Measurements from ENCODE around the gene LMX1B.

LMX1B gene

GRCh38 chr9:126674365-126675146, 60.8 kb downstream of the LMX1B start:
- Mint-ChIP-seq H3K36me3 (no peaks in the 10 kb centered on the region), H3K27ac (no peak overlapping the region), H3K4me1 (peaks cover 4% of the 10 kb centered on the region), H3K27me3 (peaks cover 29% of the 10 kb centered on the region), H3K4me3 (no peak overlapping the region), H3K9me3 (no peaks in the 10 kb centered on the region)
- DNase-seq (ENCODE audit: low spot score in 2 of 2), result no peak
- no peak for ATAC-seq (ENCODE audit: low read depth)

GRCh38 chr9:126675147-126675467, 61.4 kb downstream of the LMX1B start:
- H3K4me1 Mint-ChIP-seq, result peaks cover 4% of the 10 kb centered on the region
- no peaks in the 10 kb centered on the region for H3K36me3 Mint-ChIP-seq
- ATAC-seq (ENCODE audit: low read depth) (no peak), DNase-seq (ENCODE audit: low spot score in 2 of 2) (no peak)
- H3K4me3 Mint-ChIP-seq, result no peak overlapping the region
- no peak overlapping the region for H3K27ac Mint-ChIP-seq
- peaks cover 31% of the 10 kb centered on the region for H3K27me3 Mint-ChIP-seq
- H3K9me3 Mint-ChIP-seq, result no peaks in the 10 kb centered on the region

- H3K9me3 Mint-ChIP-seq, result no peaks in the 10 kb centered on the region
- H3K4me3 Mint-ChIP-seq, result no peak overlapping the region
- H3K27ac Mint-ChIP-seq, result no peak overlapping the region
- H3K27me3 Mint-ChIP-seq, result peaks cover 32% of the 10 kb centered on the region
- DNase-seq (ENCODE audit: low spot score in 2 of 2) (no peak), ATAC-seq (ENCODE audit: low read depth) (no peak)
- H3K4me1 Mint-ChIP-seq, result peaks cover 4% of the 10 kb centered on the region
- H3K36me3 Mint-ChIP-seq, result no peaks in the 10 kb centered on the region
These were observed 62.5 kb downstream of the LMX1B start for GRCh38 chr9:126676102-126676684.

GRCh38 chr9:126676685-126677143, 63.0 kb downstream of the LMX1B start:
- Mint-ChIP-seq H3K27me3 (peaks cover 35% of the 10 kb centered on the region), H3K4me3 (no peak overlapping the region), H3K27ac (no peak overlapping the region), H3K4me1 (peaks cover 4% of the 10 kb centered on the region), H3K36me3 (no peaks in the 10 kb centered on the region), H3K9me3 (no peaks in the 10 kb centered on the region)
- DNase-seq (ENCODE audit: low spot score in 2 of 2) (no peak), ATAC-seq (ENCODE audit: low read depth) (no peak)

- peaks cover 2% of the 10 kb centered on the region for H3K36me3 Mint-ChIP-seq
- H3K27ac Mint-ChIP-seq, result no peak overlapping the region
- no peak overlapping the region for H3K4me3 Mint-ChIP-seq
- H3K27me3 Mint-ChIP-seq, result peaks cover 35% of the 10 kb centered on the region
- peaks cover 4% of the 10 kb centered on the region for H3K4me1 Mint-ChIP-seq
- no peak for DNase-seq (ENCODE audit: low spot score in 2 of 2)
- no peaks in the 10 kb centered on the region for H3K9me3 Mint-ChIP-seq
- no peak for ATAC-seq (ENCODE audit: low read depth)
These were observed 63.7 kb downstream of the LMX1B start for GRCh38 chr9:126677188-126678084.

GRCh38 chr9:126678989-126679388, 65.3 kb downstream of the LMX1B start:
- Mint-ChIP-seq H3K4me1 (peaks cover 4% of the 10 kb centered on the region), H3K27ac (no peak overlapping the region), H3K4me3 (no peak overlapping the region), H3K9me3 (no peaks in the 10 kb centered on the region), H3K36me3 (peaks cover 2% of the 10 kb centered on the region), H3K27me3 (peaks cover 36% of the 10 kb centered on the region)
- DNase-seq (ENCODE audit: low spot score in 2 of 2) (no peak), ATAC-seq (ENCODE audit: low read depth) (no peak)

- Mint-ChIP-seq H3K4me3 (no peak overlapping the region), H3K36me3 (peaks cover 2% of the 10 kb centered on the region), H3K9me3 (no peaks in the 10 kb centered on the region), H3K4me1 (no peaks in the 10 kb centered on the region), H3K27ac (no peak overlapping the region), H3K27me3 (peaks cover 42% of the 10 kb centered on the region)
- DNase-seq (ENCODE audit: low spot score in 2 of 2) (no peak), ATAC-seq (ENCODE audit: low read depth) (no peak)
These were observed 67.6 kb downstream of the LMX1B start for GRCh38 chr9:126681336-126681735.

- Mint-ChIP-seq H3K27me3 (peaks cover 39% of the 10 kb centered on the region), H3K36me3 (peaks cover 2% of the 10 kb centered on the region), H3K4me3 (no peak overlapping the region), H3K27ac (no peak overlapping the region), H3K4me1 (no peaks in the 10 kb centered on the region), H3K9me3 (no peaks in the 10 kb centered on the region)
- ATAC-seq (ENCODE audit: low read depth) (no peak), DNase-seq (ENCODE audit: low spot score in 2 of 2) (no peak)
These were observed 68.5 kb downstream of the LMX1B start for GRCh38 chr9:126682113-126682810.

GRCh38 chr9:126682928-126683697, 69.4 kb downstream of the LMX1B start:
- Mint-ChIP-seq H3K9me3 (no peaks in the 10 kb centered on the region), H3K27ac (no peak overlapping the region), H3K4me1 (no peaks in the 10 kb centered on the region), H3K27me3 (peaks cover 34% of the 10 kb centered on the region), H3K4me3 (no peak overlapping the region), H3K36me3 (peaks cover 2% of the 10 kb centered on the region)
- ATAC-seq (ENCODE audit: low read depth), result no peak
- no peak for DNase-seq (ENCODE audit: low spot score in 2 of 2)

- no peak overlapping the region for H3K4me3 Mint-ChIP-seq
- no peaks in the 10 kb centered on the region for H3K4me1 Mint-ChIP-seq
- peaks cover 2% of the 10 kb centered on the region for H3K36me3 Mint-ChIP-seq
- H3K27me3 Mint-ChIP-seq, result peaks cover 34% of the 10 kb centered on the region
- DNase-seq (ENCODE audit: low spot score in 2 of 2) (no peak), ATAC-seq (ENCODE audit: low read depth) (no peak)
- no peaks in the 10 kb centered on the region for H3K9me3 Mint-ChIP-seq
- H3K27ac Mint-ChIP-seq, result no peak overlapping the region
These were observed 69.9 kb downstream of the LMX1B start for GRCh38 chr9:126683698-126684044.

- Mint-ChIP-seq H3K27ac (no peak overlapping the region), H3K4me1 (no peaks in the 10 kb centered on the region), H3K36me3 (peaks cover 2% of the 10 kb centered on the region), H3K27me3 (peaks cover 33% of the 10 kb centered on the region), H3K9me3 (no peaks in the 10 kb centered on the region), H3K4me3 (no peak overlapping the region)
- DNase-seq (ENCODE audit: low spot score in 2 of 2) (no peak), ATAC-seq (ENCODE audit: low read depth) (no peak)
These were observed 70.6 kb downstream of the LMX1B start for GRCh38 chr9:126684345-126684744.

GRCh38 chr9:126684965-126685465, 71.3 kb downstream of the LMX1B start:
- Mint-ChIP-seq H3K9me3 (no peaks in the 10 kb centered on the region), H3K4me3 (no peak overlapping the region), H3K4me1 (peaks cover 2% of the 10 kb centered on the region), H3K36me3 (peaks cover 2% of the 10 kb centered on the region), H3K27me3 (peaks cover 35% of the 10 kb centered on the region), H3K27ac (no peak overlapping the region)
- ATAC-seq (ENCODE audit: low read depth), result no peak
- no peak for DNase-seq (ENCODE audit: low spot score in 2 of 2)

GRCh38 chr9:126687930-126688461, 74.3 kb downstream of the LMX1B start:
- H3K9me3 Mint-ChIP-seq, result no peaks in the 10 kb centered on the region
- no peaks in the 10 kb centered on the region for H3K36me3 Mint-ChIP-seq
- peaks cover 34% of the 10 kb centered on the region for H3K27me3 Mint-ChIP-seq
- H3K4me1 Mint-ChIP-seq, result peaks cover 2% of the 10 kb centered on the region
- H3K4me3 Mint-ChIP-seq, result no peak overlapping the region
- H3K27ac Mint-ChIP-seq, result no peak overlapping the region
- ATAC-seq (ENCODE audit: low read depth), result no peak
- no peak for DNase-seq (ENCODE audit: low spot score in 2 of 2)

Data from memory B cell (primary cell).